Left ventricle myocardium inferior (tissue), 1 donor: ENCODE measurements around the gene SERPINB8. TPM values are rescaled to one million over a fixed set of nuclear protein-coding genes. Genes with fewer than 3 reads are reported as not detected.

Experiments used
- DNase-seq: peaks from one replicate; pipeline ENCODE4 v3.0.0-alpha.2; 2020
- H3K27ac ChIP-seq: fragments of 200-600 bp; replicated peaks from 2 replicates; pipeline ENCODE4 v1.8.0; 2021
- H3K27me3 ChIP-seq: fragments of 200-600 bp; 2 replicates; pipeline ENCODE4 v1.8.0; 2021; ENCODE audit warnings: low read depth
- H3K36me3 ChIP-seq: fragments of 200-600 bp; 2 replicates; pipeline ENCODE4 v1.8.0; 2021
- H3K4me1 ChIP-seq: fragments of 200-600 bp; 2 replicates; pipeline ENCODE4 v1.8.0; 2021
- H3K4me3 ChIP-seq: fragments of 200-600 bp; 2 replicates; pipeline ENCODE4 v1.8.0; 2021; ENCODE audit warnings: mild to moderate bottlenecking, moderate library complexity
- H3K9me3 ChIP-seq: fragments of 200-600 bp; replicated peaks from 2 replicates; pipeline ENCODE4 v1.8.0; 2021
- CTCF ChIP-seq: fragments of 200-600 bp; IDR thresholded peaks from 2 replicates; pipeline ENCODE4 v1.8.0; 2021; ENCODE audit warnings: antibody characterized with exemption, mild to moderate bottlenecking, borderline replicate concordance
- intact Hi-C: fragments of 100-400 bp; cut with micrococcal nuclease; formaldehyde crosslinking; loops from one replicate; pipeline ENCODE4 v1.11.0; 2022
- total RNA-seq: library from RNA; stranded (reverse); fragmentation: NEBNext Ultra II Directional; extraction: Animal tissue kit (Norgen Biotek cat#: 25700); gene quantifications from one replicate; pipeline ENCODE4 v1.2.1, GENCODE V29; 2021
- donor health status: DM: no; HTN: yes; CAD: no; lungs with severe emphysema.

SERPINB8 gene
- total RNA-seq, 1 donor from 2014 or later, result 2.3 TPM

GRCh38 chr18:63970809-63971205 lies 926 bp downstream of the SERPINB8 start:
- H3K4me1 ChIP-seq, result peaks cover 19% of the 10 kb centered on the region
- intact Hi-C loops, result no loop called here
- DNase-seq, result peak; percentile 41
- no peaks in the 10 kb centered on the region for H3K27me3 ChIP-seq
- no peaks in the 10 kb centered on the region for H3K36me3 ChIP-seq
- no peak for TF ChIP-seq CTCF
- H3K4me3 ChIP-seq, result peak overlapping the region; percentile 90
- no peaks in the 10 kb centered on the region for H3K9me3 ChIP-seq
- H3K27ac ChIP-seq, result peak overlapping the region; percentile 95

GRCh38 chr18:63971320-63972001 lies 1.6 kb downstream of the SERPINB8 start:
- DNase-seq, result no peak
- peak overlapping the region; percentile 90 for H3K4me3 ChIP-seq
- H3K27ac ChIP-seq, result peak overlapping the region; percentile 95
- no peaks in the 10 kb centered on the region for H3K9me3 ChIP-seq
- H3K4me1 ChIP-seq, result peaks cover 19% of the 10 kb centered on the region
- intact Hi-C loops, result no loop called here
- H3K36me3 ChIP-seq, result no peaks in the 10 kb centered on the region
- TF ChIP-seq CTCF, result no peak
- no peaks in the 10 kb centered on the region for H3K27me3 ChIP-seq

GRCh38 chr18:63972002-63972376 lies 2.1 kb downstream of the SERPINB8 start:
- intact Hi-C loops, result no loop called here
- no peak for TF ChIP-seq CTCF

GRCh38 chr18:63974991-63975390 lies 5.1 kb downstream of the SERPINB8 start:
- TF ChIP-seq CTCF, result peak; percentile 14
- Histone ChIP-seq H3K4me3 (no peak overlapping the region), H3K27me3 (no peaks in the 10 kb centered on the region), H3K4me1 (peaks cover 16% of the 10 kb centered on the region), H3K27ac (no peak overlapping the region), H3K9me3 (no peaks in the 10 kb centered on the region), H3K36me3 (no peaks in the 10 kb centered on the region)
- no peak for DNase-seq
- intact Hi-C loops, result no loop called here

More at GRCh38 chr18:63972002-63972376, 2.1 kb downstream of the SERPINB8 start:
- Histone ChIP-seq H3K4me3 (no peak overlapping the region), H3K27me3 (no peaks in the 10 kb centered on the region), H3K36me3 (no peaks in the 10 kb centered on the region), H3K9me3 (no peaks in the 10 kb centered on the region), H3K27ac (no peak overlapping the region), H3K4me1 (peaks cover 19% of the 10 kb centered on the region)
- no peak for DNase-seq

GRCh38 chr18:63975628-63976027 lies 5.7 kb downstream of the SERPINB8 start:
- H3K4me1 ChIP-seq, result peaks cover 13% of the 10 kb centered on the region
- no peaks in the 10 kb centered on the region for H3K9me3 ChIP-seq
- no peaks in the 10 kb centered on the region for H3K27me3 ChIP-seq
- H3K4me3 ChIP-seq, result no peak overlapping the region
- H3K36me3 ChIP-seq, result no peaks in the 10 kb centered on the region
- no peak for TF ChIP-seq CTCF
- intact Hi-C loops, result no loop called here
- no peak for DNase-seq
- H3K27ac ChIP-seq, result no peak overlapping the region
